Measurements from ENCODE around the gene ARIH2.

The ARIH2 gene

GRCh38 chr3:48929358-48930035 lies 10.9 kb downstream of the ARIH2 start:
- DNase-seq, result no peak

- no peak for DNase-seq
These were observed 11.9 kb downstream of the ARIH2 start for GRCh38 chr3:48930590-48930989.

- DNase-seq, result no peak
These were observed 13.4 kb downstream of the ARIH2 start for GRCh38 chr3:48931944-48932580.

- DNase-seq, result no peak
These were observed 15.8 kb downstream of the ARIH2 start for GRCh38 chr3:48934333-48934991.

GRCh38 chr3:48935530-48935929 lies 16.9 kb downstream of the ARIH2 start:
- DNase-seq, result no peak

GRCh38 chr3:48938156-48938555 lies 19.5 kb downstream of the ARIH2 start:
- DNase-seq, result no peak

- DNase-seq, result no peak
These were observed 20.0 kb downstream of the ARIH2 start for GRCh38 chr3:48938689-48939088.

- DNase-seq, result no peak
These were observed 26.8 kb downstream of the ARIH2 start for GRCh38 chr3:48945432-48945831.

- DNase-seq, result no peak
These were observed 27.4 kb downstream of the ARIH2 start for GRCh38 chr3:48945891-48946549.

- DNase-seq, result no peak
These were observed 30.7 kb downstream of the ARIH2 start for GRCh38 chr3:48949376-48949717.

GRCh38 chr3:48950051-48950450 lies 31.4 kb downstream of the ARIH2 start:
- no peak for DNase-seq

- no peak for DNase-seq
These were observed 33.1 kb downstream of the ARIH2 start for GRCh38 chr3:48951764-48952163.

- no peak for DNase-seq
These were observed 34.0 kb downstream of the ARIH2 start for GRCh38 chr3:48952510-48953118.

- no peak for DNase-seq
These were observed 38.5 kb downstream of the ARIH2 start for GRCh38 chr3:48957006-48957705.

- DNase-seq, result peak; percentile 48
These were observed 42.3 kb downstream of the ARIH2 start for GRCh38 chr3:48960841-48961413.

GRCh38 chr3:48962340-48962739 lies 43.7 kb downstream of the ARIH2 start:
- no peak for DNase-seq

GRCh38 chr3:48962939-48963338 lies 44.3 kb downstream of the ARIH2 start:
- DNase-seq, result no peak

GRCh38 chr3:48963591-48963990 lies 44.9 kb downstream of the ARIH2 start:
- no peak for DNase-seq

- no peak for DNase-seq
These were observed 47.7 kb downstream of the ARIH2 start for GRCh38 chr3:48966367-48966766.

- no peak for DNase-seq
These were observed 48.3 kb downstream of the ARIH2 start for GRCh38 chr3:48966876-48967361.

GRCh38 chr3:48970586-48970985 lies 51.9 kb downstream of the ARIH2 start:
- DNase-seq, result no peak

Data from GF-D8 (cell line).